Mesangial cell (primary cell): Measurements from ENCODE around the gene DNAJB6. TPM values are rescaled to one million over a fixed set of nuclear protein-coding genes. Genes with fewer than 3 reads are reported as not detected.

Source experiments
- total RNA-seq: library from RNA; depleted of rRNA; stranded (reverse); fragments of >200 nt; gene quantifications from 2 replicates; pipeline ENCODE4 v1.2.3, GENCODE V29; 2015

Gene DNAJB6
- total RNA-seq = 75.3 and 102 TPM in 2 replicates

GRCh38 chr7:157336383-157337315, at the start of gene DNAJB6:
Gene DNAJB6, plus strand, starts transcription at chr7:157337004. Its CDS starts 21,569 bp downstream, at chr7:157358573.

Other genes starting within 250 kb of the DNAJB6 start
- 45.6 and 58.8 TPM in 2 replicates for gene UBE3C, start 198.1 kb upstream of the DNAJB6 start, total RNA-seq